Ramos (cell line): Measurements from ENCODE around the gene TMEM143.

Experiments
- in situ Hi-C: fragments of 300-500 bp; cut with MboI; formaldehyde crosslinking; loops from one replicate; pipeline ENCODE4 v1.14.3; 2022; ENCODE audit warnings: low sequenced_read_pairs; ENCODE audit not compliant: unreplicated experiment

Gene TMEM143

DNA sequence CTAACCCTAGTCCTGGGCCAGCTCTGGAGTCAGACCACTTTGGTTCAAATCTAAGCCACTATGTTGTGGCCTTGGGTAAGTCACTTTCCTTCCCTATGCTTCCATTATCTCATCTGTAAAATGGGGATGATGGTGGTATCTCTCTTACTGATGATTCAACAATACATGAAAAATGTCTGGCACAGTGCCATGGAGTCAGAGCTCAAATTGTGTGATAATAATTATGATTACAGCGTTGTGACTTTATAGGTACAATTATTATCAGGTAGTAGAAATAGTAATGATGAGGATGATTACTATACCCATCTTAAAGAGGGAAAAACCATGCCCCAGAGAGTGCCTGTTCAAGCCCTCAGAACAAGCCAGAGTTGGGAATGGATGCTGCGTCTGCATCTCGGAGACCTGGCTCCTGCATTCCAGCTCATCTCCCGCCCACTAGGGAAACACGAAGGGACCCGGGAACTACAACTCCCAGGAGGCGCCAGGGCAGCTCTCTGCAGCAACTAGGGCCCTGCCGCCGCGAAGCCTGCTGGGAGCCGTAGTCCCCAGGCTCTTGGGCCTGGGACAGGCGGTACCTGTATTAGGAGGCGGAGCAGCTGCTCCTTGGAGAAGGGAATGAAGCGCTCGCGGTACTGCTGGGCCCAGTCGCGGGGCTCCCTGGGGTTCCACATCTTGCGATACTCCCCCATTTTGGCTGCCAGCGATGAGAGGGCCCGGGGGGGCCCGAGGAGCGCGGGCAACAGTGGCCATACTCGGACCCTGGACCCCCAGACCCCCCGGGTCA lies 832 bp downstream of the TMEM143 start:
- in situ Hi-C loops, result no loop called here

DNA sequence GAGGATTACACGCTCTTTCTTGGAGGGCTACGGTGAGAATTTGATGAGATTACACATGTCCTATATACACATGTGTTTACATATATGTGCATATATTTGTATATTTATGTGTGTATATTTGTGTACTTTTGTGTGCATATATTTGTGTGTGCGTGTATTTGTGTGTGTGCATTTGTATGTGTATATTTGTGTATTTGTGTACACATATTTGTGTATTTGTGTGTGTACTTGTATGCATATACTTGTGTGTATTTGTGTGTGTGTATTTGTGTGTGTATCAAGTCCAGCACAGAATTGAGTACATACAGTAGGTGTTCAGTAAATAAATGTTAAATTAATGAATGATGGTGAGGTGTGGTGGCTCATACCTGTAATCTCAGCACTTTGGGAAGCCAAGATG lies 1.8 kb downstream of the TMEM143 start:
- in situ Hi-C loops, result no loop called here

DNA sequence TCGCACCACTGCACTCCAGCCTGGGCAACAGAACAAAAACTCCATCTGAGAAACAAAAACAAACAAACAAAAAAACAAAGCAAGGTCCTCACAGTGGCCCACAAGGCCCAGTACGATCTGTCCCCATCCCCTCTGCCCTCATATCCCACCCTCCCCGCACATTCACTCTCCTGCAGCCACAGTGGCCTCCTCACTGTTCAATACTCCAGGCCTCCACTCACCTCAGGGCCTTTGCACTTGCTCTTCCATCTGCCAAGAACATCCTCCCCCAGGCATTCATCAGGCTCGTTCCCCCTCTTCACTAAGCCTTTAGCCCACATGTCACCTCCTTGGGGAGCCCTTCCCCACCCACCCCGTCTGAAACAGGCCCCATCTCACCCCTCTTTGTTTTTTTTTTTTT lies 4.6 kb downstream of the TMEM143 start:
- in situ Hi-C loops, result no loop called here

DNA sequence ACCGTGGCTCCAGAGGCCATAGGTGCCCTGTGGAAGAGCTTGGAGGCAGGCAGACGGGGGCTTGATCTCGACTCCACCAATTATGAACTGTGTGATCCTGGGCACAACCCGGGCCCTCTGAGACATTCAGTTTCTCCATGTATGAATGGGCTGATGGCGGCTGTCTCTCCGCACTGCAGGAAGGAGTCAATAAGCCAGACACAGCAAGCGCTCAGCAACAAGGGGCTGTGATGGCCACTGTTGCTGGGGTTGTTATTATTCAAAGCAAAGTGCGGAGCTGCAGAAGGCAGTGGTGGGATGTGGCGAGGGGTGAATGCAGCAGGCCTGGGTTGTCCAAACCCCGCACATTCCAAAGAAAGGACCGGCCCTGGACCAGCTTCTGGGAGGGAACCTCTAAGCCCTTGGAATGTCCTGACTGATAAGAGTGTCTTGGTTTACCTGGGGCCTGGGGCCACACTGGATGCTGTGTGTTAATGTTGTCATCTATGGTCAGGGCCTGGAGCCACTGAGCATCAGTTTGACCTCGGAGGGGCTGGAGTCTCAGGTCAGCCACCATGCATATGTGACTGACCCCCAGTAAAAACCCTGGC lies 8.3 kb downstream of the TMEM143 start:
- in situ Hi-C loops, result no loop called here

DNA sequence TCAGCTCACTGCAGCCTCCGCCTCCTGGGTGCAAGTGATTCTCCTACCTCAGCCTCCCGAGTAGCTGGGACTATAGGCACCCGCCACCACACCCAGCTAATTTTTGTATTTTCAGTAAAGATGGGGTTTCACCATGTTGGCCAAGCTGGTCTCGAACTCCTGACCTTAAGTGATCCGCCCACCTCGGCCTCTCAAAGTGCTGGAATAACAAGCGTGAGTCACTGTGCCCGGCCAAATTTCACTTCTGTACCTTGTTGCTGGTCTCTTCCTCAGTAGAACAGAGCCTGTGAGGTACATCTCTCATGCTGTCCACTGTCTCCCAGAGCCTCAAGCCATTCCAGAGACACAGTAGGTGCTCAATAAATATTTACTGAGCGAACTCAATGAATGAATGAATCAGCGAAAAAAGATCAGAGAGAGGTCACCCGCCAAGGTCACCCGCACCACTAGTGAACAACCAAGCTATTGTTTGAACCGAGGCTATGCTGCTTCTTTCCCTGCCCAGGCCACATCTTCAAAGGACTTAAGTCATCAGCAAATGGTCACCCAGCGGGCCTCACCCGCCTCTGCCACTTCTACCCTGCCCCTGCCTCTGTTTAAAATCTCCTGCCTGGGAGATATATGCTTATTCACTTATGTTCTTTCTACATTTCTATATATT lies 9.3 kb downstream of the TMEM143 start:
- in situ Hi-C loops, result no loop called here

DNA sequence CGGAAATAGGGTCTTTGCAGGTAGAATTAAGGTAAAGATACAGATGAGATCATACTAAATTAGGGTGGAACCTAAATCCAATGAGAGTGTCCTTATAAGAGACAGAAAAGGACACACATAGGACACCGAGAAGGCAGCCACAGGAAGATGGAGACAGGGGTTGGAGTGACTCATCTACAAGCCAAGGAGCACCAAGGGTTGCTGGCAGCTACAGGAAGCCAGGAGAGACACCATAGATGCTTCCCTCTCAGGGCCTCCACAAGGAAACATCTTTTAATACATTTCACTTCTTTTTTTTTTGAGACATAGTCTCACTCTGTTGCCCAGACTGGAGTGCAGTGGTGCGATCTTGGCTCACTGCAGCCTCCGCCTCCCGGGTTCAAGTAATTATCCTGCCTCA lies 10.1 kb downstream of the TMEM143 start:
- in situ Hi-C loops, result no loop called here

DNA sequence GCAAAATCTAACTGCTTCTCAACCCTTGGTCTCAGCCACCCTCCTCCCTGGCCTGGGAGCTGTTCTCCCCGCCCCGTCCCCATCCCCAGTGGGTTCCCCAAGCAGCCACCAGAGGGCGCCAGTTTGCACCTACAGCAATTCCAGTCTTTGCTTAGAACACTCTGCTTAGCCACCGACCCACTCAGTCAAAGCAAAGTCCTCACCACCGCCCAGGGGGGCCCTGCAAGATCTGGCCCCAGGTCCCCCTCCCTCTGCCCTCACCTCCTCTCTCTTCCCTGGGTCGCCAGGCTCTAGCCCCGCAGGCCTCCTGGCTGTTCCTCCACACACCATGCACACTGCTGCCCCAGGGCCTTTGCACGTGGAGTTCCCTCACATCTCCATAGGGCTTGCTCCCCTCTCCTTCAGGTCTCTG lies 12.4 kb downstream of the TMEM143 start:
- in situ Hi-C loops, result no loop called here

DNA sequence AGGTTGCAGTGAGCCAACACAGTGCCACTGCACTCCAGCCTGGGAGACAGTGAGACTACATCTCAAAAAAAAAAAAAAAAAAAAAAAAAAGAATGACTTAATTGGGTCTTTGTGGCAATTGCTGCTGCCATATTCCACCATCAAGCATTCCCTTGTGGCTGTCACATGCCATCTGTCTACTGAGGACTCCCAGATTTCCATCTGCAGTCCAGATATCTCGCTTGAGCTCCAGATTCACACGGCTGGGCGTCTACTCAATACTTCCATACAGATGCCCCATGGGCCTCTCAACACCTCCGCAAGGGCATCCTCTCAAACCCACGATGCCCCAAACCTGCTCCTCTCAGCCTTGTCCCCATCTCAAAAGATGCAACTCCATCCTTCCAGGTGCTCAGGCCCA lies 12.9 kb downstream of the TMEM143 start:
- in situ Hi-C loops, result no loop called here

DNA sequence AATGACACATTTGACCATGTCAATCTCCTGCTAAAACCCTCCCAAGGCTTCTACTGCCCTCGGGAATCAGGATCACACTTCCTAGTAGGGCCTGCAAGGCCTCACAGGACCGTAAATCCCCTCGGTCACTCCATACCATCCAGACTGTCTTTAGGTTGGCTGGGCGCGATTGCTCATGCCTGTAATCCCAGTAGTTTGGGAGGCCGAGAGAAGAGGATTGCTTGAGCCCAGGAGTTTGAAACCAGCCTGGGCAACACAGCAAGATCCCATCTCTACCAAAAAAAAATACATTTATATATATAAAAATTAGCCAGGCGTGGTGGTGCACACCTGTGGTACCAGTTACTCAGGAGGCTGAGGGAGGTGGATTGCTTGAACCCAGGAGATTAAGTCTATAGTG lies 15.0 kb downstream of the TMEM143 start:
- in situ Hi-C loops, result no loop called here

DNA sequence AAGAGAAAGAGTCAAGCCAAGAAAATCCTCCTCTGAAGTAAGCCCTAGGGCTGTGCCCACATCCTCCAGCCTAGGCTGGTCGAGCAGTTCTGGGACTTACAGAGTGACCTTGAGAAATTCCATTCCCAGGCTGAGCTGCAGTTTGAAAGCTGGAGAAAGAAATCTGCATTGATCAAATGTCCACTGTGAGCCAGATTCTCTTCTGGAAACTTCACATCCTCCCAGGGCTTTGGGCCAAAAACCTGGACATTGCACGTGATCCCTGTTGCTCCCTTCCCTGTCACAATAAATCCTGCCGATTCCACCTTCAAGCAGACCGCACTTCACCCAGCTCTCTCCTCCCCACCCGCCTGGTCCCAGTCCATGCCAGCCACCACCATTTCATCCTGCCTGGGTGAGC lies 15.7 kb downstream of the TMEM143 start:
- in situ Hi-C loops, result no loop called here

DNA sequence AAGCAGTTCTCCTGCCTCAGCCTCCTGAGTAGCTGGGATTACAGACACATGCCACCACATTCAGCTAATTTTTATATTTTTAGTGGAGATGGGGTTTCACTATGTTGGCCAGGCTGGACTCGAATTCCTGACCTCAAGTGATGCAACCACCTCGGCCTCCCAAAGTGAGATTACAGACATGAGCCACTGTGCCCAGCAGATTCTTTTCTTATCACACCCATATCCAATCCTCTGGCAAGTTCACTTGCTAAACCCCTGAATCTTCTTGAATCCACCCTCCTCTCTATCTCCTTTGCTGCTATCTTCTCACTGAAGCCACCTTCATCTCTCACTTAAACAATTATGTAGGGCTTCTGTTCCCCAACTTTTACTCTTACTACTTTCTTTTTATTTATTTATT lies 17.5 kb downstream of the TMEM143 start:
- in situ Hi-C loops, result no loop called here

DNA sequence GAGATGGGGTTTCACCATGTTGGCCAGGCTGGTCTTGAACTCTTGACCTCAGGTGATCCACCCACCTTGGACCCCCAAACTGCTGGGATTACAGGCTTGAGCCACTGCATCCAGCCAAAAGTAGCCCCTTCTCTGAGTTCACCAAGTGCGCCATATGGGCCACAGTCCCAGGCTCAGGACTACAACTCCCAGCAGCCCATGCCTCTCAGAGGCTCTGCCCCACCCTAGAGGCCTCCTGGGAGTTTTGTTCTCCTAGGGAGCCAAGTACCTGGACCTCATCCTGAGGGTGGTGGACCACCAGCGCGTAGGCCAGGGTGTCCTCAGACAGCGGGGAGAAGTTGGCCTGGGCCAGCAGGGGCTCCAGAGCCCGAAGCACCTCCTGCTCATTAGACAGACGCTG lies 18.8 kb downstream of the TMEM143 start:
- in situ Hi-C loops, result no loop called here

DNA sequence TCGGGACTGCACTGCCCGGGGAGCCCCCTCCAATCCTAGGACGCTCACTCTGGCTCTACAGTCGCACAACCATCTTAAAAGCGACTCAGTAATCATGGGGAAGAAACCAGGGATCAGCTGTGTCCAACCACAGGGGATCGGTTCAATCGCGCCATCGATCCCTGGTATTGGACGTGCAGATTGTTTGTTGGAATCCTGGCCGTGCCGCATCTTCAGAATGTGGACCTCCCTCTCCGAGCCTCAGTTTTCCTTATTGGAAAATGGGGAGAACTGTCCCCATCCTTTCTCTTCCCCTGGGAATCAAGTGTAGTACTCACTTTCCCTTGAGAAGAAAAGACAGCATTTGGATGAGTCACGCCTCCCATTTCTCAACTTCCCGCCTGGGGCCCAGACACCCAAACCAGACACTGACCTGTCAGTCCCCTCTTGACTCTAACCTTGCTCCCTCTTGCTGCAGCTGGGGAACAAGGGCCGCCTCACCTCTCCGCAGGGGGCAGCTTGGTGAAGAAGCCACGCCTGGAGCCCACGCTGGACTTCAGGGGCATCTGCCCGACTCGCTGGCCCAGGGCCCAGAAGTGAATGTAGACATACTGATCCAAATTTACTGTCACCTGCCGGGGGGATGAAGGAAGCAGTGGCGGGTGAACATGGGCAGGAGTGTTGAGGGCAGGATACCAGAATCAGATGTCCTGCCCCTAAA lies 20.7 kb downstream of the TMEM143 start:
- in situ Hi-C loops, result no loop called here

DNA sequence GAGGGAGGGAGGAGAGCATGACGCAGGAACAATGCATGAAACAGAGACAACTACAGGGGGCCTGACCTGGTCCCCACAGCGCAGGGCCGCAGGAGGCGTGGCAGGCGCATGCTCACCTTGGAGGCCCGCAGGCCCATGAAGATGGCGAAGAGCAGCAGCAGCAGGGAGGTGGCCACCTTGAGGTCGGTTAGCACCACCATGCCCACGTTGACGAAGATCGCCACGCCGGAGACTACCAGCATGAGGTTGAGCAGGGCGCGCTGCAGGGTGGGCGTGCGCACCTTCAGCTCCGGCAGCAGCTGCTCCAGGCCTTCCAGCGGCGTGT lies 21.4 kb downstream of the TMEM143 start:
- in situ Hi-C loops, result no loop called here

DNA sequence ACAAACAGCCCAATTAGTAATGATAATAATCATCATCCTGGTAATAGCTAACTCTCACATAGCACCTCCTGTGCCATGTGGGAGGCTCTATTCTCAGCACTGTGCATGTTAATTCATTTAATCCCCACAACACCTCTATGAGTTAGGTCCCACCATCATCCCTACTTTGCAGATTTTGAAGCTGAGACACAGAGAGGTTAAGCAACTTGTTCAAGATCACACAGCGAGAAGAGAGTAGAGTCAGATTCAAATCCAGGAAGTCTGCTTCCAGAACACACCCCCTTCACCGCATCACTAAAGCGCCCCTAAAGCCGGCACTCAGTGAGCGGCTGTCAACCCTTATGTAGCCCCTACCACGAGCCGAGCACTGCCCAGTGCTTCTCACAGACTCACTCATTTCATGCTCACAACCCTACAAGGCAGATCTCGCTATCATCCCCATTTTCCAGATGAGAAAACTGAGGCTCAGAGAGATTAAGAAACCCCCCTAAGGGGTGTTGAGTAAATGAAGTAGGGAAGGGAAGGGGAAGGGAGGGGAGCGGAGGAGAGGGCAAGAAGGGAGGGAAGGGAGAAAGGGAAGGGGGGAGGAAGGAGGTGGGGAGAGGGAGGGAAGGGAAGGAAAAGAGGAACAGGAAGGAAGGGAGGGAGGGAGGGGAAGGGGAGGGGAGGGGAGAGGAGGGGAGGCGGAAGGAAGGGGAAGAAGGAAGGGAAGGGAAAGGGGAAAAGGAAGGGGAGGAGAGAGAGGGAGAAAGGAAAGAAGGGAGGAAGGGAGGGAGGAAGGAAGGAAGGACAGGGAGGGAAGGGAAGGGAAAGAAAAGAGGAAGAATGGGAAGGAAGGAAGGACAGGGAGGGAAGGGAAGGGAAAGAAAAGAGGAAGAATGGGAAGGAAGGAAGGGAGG lies 22.0 kb downstream of the TMEM143 start:
- in situ Hi-C loops, result no loop called here

DNA sequence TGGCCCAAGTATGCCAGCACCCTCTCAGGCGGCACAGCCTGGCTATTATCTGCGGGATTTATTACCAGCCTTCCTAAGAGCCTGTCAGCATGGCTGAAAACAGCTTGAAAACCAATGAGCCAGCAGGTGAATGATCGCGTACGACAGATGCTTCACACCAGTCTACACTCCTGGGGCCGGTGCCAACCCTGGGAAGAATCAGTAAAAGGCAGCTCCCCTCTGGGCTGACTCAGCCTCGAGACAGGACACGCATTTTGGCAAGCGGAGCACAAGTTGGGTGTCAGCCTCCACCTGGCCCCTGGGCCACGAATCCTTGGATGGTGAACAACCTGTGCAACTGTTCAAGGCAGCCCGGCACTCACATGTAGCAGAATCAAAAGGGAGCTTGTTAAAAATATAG lies 22.7 kb downstream of the TMEM143 start:
- in situ Hi-C loops, result no loop called here

DNA sequence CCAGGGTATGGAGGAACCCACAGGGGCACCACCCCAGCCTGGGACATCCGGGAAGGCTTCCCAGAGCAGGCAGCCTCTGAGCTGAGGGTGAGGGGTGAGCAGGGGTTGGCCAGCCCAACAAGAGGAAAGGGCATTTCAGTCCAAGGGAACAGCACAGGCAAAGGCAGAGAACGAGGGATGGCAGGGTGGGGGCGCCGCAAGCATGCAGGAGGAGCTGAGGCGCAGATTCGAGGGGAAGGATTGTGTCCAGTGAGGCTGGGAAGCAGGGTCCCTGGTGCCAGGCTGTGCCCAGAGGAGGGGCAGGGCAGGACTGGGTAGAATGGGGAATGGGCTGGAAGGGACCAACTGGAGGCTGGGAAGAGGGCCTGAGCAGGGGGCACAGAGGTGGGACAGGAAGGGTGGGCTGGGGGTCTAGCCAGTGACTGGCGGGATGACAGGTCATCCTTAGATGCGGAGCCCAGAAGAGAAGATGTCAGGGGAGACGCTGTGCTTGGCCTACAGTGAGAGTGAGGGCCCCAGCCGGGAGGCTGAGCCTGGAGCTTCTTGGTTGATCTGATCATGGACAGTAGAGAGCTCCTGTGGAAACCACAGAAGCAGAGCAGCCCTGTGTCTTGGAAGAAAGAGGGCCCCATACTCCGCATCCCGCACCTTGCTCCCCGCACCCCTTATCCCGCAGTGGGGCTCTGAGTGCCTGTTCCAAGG lies 24.8 kb downstream of the TMEM143 start:
- in situ Hi-C loops, result no loop called here

DNA sequence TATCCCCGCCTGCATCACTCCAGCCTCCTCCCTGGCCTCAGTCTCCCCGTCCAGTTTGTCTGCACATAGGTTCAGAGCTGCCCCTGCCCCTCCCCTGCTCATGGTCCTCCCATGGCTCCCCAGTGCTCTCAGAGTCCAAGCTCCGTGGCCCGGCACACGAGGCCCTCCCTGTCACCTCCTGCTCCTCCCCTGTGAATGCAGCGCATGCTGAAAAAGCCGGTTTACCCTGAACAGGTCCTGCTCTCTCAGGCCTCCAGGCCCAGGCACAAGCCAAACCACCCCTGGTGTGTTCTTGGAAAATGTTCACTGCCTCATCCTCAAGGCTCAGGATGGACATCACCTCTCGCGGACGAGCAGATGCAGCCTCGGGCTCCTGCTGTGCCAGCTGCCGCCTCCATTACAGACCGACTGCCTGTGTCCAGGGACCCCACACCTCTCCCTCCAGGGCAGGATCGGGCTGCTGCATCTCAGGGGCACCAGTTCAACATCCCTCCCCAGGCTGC lies 25.4 kb downstream of the TMEM143 start:
- in situ Hi-C loops, result no loop called here
